SJSA1 (cell line): Measurements from ENCODE around the gene IL1RN. TPM values are rescaled to one million over a fixed set of nuclear protein-coding genes. Genes with fewer than 3 reads are reported as not detected.

Experiments used
- DNase-seq, 2 experiments: peaks; one replicate each; pipeline ENCODE4 v3.0.0-alpha.2; 2015 to 2020; ENCODE audit warnings: low spot score in 2 of 2, low read depth in 1 of 2
- H3K27ac ChIP-seq: fragments of 250-450 bp; sonication (Bioruptor Pico); 2 replicates; pipeline ENCODE4 v1.5.1; 2020; ENCODE audit warnings: mild to moderate bottlenecking, moderate library complexity
- H3K27me3 ChIP-seq: fragments of 250-450 bp; sonication (Bioruptor Pico); replicated peaks from 2 replicates; pipeline ENCODE4 v1.5.1; 2020; ENCODE audit warnings: mild to moderate bottlenecking, moderate library complexity
- H3K36me3 ChIP-seq: fragments of 250-450 bp; sonication (Bioruptor Pico); 2 replicates; pipeline ENCODE4 v1.5.1; 2020; ENCODE audit warnings: mild to moderate bottlenecking
- H3K4me1 ChIP-seq: fragments of 250-450 bp; sonication (Bioruptor Pico); replicated peaks from 2 replicates; pipeline ENCODE4 v1.6.1; 2021; ENCODE audit warnings: mild to moderate bottlenecking
- H3K4me3 ChIP-seq: fragments of 250-450 bp; sonication (Bioruptor Pico); 2 replicates; pipeline ENCODE4 v1.5.1; 2020; ENCODE audit warnings: mild to moderate bottlenecking
- H3K9me3 ChIP-seq: fragments of 250-450 bp; sonication (Bioruptor Pico); replicated peaks from 2 replicates; pipeline ENCODE4 v1.5.1; 2020; ENCODE audit warnings: mild to moderate bottlenecking
- total RNA-seq: library from RNA; depleted of rRNA; stranded (reverse); fragments of >200 nt; shearing (Covaris generic); gene quantifications from 2 replicates; pipeline ENCODE4 v1.2.3, GENCODE V29; 2014

Gene IL1RN
- total RNA-seq, 1 experiment from 2014 or later = not detected

DNA sequence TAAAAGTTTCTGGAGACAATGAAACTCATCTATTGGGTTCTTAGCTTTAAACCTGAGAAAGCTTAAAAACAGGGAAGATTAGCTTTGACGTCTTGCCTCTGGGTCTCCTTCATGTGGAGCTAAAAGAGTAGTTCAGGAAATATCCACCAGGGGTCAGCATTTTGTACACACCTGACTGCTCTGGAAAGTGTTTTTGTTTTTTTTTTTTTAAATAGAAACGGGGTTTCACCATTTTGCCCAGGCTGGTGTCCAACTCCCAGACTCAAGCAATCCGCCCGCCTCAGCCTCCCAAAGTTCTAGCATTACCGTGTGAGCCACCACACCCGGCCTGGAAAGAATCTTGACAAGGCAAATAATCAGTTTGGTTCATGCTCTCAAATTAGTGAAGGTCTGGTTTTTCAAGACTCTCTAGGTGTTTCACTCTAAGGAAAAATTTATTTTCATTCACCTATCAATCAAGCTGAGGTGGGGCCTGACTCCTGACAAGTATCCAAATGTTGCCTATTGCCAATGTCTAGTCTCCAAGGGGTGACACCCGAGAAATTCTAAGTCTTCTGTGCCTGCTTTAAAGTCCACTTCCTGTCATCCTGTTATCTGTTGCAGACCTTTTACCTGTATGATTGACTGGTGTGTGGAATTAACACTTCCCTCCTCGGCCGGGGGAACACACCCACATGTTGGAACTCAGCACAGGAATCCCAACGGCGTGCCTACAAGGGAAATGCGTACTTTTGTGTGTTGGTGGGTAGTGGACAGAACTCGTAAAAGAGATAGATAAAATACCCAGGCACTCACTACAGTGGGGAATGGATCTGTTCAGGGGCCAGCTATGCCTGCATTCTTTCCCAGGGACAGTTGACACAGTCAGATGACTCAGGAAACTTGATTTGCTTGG lies 11.3 kb downstream of the IL1RN start:
- Histone ChIP-seq H3K27me3 (no peaks in the 10 kb centered on the region), H3K9me3 (no peaks in the 10 kb centered on the region; the same call in 1 of the 2 replicates), H3K36me3 (no peaks in the 10 kb centered on the region), H3K4me1 (no peaks in the 10 kb centered on the region), H3K27ac (no peak overlapping the region), H3K4me3 (no peak overlapping the region)
- peak in 1 of 2 experiments; percentile 59 for DNase-seq

- no peak for DNase-seq
- Histone ChIP-seq H3K36me3 (no peaks in the 10 kb centered on the region), H3K27ac (no peak overlapping the region), H3K4me1 (no peaks in the 10 kb centered on the region), H3K4me3 (no peak overlapping the region), H3K9me3 (no peaks in the 10 kb centered on the region; the same call in 1 of the 2 replicates), H3K27me3 (no peaks in the 10 kb centered on the region)
These were observed 14.1 kb downstream of the IL1RN start for GRCh38 chr2:113141451-113141850.

- Histone ChIP-seq H3K27ac (no peak overlapping the region), H3K4me1 (no peaks in the 10 kb centered on the region), H3K27me3 (no peaks in the 10 kb centered on the region), H3K9me3 (no peaks in the 10 kb centered on the region; the same call in 1 of the 2 replicates), H3K4me3 (no peak overlapping the region), H3K36me3 (no peaks in the 10 kb centered on the region)
- no peak for DNase-seq
These were observed 14.9 kb downstream of the IL1RN start for GRCh38 chr2:113142290-113142689.

DNA sequence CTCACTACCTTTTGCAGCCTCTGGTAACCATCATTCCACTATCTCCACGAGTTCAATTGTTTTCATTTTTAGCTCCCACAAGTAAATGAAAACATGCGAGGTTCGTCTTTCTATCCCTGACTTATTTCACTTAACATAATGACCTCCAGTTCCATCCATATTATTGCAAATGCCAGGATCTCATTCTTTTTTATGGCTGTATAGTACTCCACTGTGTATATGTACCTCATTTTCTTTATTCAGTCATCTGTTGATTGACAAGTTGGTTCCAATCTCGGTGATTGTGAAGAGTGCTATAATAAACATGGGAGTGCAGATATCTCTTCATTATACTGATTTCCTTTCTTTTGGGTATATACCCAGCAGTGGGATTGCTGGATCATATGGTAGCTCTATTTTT lies 16.9 kb downstream of the IL1RN start:
- Histone ChIP-seq H3K27me3 (no peaks in the 10 kb centered on the region), H3K4me1 (no peaks in the 10 kb centered on the region), H3K36me3 (no peaks in the 10 kb centered on the region), H3K27ac (no peak overlapping the region), H3K4me3 (no peak overlapping the region), H3K9me3 (no peaks in the 10 kb centered on the region)
- DNase-seq = no peak

DNA sequence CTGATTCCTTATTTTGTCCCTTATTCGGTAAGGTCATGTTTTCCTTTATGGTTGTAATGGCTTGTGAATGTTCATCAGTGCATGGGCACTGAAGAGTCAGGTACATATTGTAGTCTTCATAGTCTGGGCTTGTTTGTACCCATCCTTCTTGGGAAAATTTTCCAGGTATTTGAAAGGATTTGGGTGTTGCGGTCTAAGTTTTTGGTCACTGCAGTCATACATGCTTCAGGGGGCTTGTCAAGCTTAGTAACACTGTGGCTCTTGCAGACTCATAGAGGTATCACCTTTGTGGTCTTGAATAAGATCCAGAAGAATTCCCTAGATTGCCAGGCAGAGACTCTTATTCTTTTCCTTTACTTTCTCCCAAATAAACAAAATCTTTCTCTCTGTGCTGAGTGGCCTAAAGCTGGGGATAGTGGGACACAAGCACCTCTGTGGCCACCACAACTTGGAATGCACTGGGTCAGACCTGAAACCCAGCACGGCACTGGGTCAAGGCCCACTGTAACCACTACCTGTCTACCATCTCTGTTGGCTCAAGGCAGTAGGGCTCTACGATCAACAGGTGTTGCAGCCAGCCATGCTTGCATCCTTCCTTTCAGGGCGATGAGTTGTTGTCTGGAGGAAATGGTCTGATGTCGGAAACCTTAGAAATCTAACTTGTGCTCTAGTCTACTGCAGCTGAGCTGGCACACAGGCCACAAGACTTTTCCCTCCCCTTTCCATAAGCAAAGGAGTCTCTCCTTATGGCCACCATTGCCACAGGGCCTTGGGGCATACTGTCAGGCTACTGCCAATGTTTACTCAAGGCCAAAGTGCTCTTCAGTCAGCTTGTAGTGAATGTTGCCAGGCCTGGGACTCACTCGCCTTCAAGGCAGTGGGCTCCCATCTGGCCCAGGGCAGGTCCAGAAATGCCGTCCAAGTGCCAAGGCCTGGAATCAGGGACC lies 21.5 kb downstream of the IL1RN start:
- no peak overlapping the region for H3K4me3 ChIP-seq
- no peaks in the 10 kb centered on the region for H3K4me1 ChIP-seq
- no peaks in the 10 kb centered on the region for H3K36me3 ChIP-seq
- no peak overlapping the region for H3K27ac ChIP-seq
- no peaks in the 10 kb centered on the region for H3K9me3 ChIP-seq
- DNase-seq = no peak
- no peaks in the 10 kb centered on the region; the same call in 1 of the 2 replicates for H3K27me3 ChIP-seq

DNA sequence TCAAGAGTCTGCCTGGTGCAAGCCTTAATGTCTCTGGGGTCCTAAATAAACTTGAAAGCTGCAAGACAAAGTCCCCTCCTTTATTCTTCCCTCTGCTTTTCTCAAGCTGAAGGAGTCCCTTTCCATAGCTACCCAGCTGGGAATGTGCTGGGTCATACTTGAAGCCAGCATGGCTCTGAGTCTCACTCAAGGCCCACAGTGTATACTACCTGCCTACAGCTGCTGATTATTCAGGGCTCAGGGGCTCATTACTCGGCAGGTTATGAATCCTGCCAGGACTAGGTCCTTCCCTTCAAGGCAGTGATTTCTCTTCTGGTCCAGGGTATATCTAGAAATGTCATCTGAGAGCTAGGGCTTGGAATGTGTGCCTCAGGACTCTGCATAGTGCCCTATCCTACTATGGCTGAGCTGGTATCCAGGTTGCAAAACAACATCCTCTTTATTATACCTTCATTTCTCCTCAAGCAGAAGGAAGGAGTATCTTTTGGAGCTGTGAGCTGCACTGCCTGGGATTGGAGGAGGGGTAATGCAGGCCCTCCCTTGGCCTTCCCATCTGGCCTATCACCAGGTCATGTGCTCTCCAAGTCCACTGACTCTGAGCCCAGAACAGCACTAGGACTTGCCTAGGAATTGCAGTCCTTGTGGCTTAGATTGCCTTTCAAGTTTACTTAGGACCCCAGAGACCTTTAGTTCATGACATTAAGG lies 22.3 kb downstream of the IL1RN start:
- Histone ChIP-seq H3K4me3 (no peak overlapping the region), H3K9me3 (no peaks in the 10 kb centered on the region), H3K27me3 (no peaks in the 10 kb centered on the region; the same call in 1 of the 2 replicates), H3K4me1 (no peaks in the 10 kb centered on the region), H3K36me3 (no peaks in the 10 kb centered on the region), H3K27ac (no peak overlapping the region)
- DNase-seq = no peak

DNA sequence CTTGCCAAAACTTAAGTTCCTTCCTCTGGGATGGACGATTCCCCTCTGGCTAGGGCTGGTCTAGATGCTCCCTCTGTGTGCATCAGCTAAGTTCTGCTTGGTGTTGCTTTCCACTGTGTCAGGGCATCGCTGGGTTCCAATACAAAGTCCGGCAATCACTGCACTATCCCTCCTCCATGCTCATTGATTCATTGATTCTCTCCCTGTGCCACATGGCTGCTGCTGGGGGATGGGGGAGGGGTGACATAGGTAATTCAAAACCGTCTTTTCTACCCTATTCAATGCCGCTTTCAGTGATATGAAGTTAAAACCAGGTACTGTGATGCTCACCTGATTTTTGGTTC lies 22.8 kb downstream of the IL1RN start:
- Histone ChIP-seq H3K36me3 (no peaks in the 10 kb centered on the region), H3K4me1 (no peaks in the 10 kb centered on the region), H3K4me3 (no peak overlapping the region), H3K27ac (no peak overlapping the region), H3K27me3 (no peaks in the 10 kb centered on the region; the same call in 1 of the 2 replicates), H3K9me3 (no peaks in the 10 kb centered on the region)
- no peak for DNase-seq

GRCh38 chr2:113155331-113155730 lies 27.9 kb downstream of the IL1RN start:
- Histone ChIP-seq H3K27ac (no peak overlapping the region), H3K27me3 (peaks cover 22% of the 10 kb centered on the region), H3K4me1 (peaks cover 20% of the 10 kb centered on the region), H3K4me3 (no peak overlapping the region), H3K9me3 (no peaks in the 10 kb centered on the region), H3K36me3 (no peaks in the 10 kb centered on the region)
- DNase-seq = no peak

GRCh38 chr2:113156278-113157117 lies 29.1 kb downstream of the IL1RN start:
- H3K9me3 ChIP-seq = no peaks in the 10 kb centered on the region
- no peak overlapping the region for H3K27ac ChIP-seq
- DNase-seq = no peak
- H3K4me3 ChIP-seq = no peak overlapping the region
- H3K36me3 ChIP-seq = no peaks in the 10 kb centered on the region
- peaks cover 22% of the 10 kb centered on the region for H3K27me3 ChIP-seq
- peaks cover 20% of the 10 kb centered on the region for H3K4me1 ChIP-seq

- Histone ChIP-seq H3K4me3 (no peak overlapping the region), H3K4me1 (peaks cover 20% of the 10 kb centered on the region), H3K27me3 (peaks cover 22% of the 10 kb centered on the region), H3K36me3 (no peaks in the 10 kb centered on the region), H3K9me3 (no peaks in the 10 kb centered on the region), H3K27ac (no peak overlapping the region)
- no peak for DNase-seq
These were observed 29.9 kb downstream of the IL1RN start for GRCh38 chr2:113157118-113157896.

GRCh38 chr2:113157897-113158753 lies 30.7 kb downstream of the IL1RN start:
- DNase-seq = no peak
- Histone ChIP-seq H3K9me3 (no peaks in the 10 kb centered on the region), H3K4me3 (no peak overlapping the region), H3K27ac (no peak overlapping the region), H3K27me3 (peaks cover 22% of the 10 kb centered on the region), H3K4me1 (peaks cover 20% of the 10 kb centered on the region), H3K36me3 (no peaks in the 10 kb centered on the region)
